ENCODE measurements around the gene SCFD2. TPM values are rescaled to one million over a fixed set of nuclear protein-coding genes. Genes with fewer than 3 reads are reported as not detected.
A peak's percentile ranks its signal among the peaks of the same experiment; 100 is the strongest.

The SCFD2 gene
- total RNA-seq, 1 donor from 2014 or later = 14.3 TPM

DNA sequence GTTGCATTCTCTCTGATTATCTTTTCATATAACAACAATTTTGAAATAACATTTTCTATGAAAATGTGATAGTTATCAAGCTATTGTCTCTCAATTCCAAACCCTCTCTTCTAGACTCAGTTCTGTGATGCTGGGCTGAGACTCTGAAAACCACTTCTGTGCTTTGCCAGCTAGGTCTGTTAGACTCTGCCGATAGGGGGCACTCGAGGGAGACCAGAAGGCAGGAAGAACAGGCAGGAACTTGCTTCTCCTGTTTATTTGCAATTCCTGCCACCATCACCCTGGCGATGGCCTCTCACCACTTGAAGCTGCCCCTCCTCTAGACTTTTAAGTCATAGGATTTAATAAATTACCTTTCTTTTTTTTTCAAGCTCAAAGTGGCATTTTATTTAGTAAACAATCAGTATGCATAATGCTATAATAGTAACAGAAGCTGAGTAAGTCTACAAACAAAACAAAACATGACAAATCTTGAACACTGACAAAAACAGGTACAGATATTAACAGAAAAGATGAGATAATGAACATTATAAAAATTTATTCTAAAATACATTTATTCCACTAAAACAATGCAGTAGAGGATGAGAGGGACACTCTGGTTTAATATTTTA, 454.1 kb downstream of the SCFD2 start:
- TF ChIP-seq, protein P1, sequence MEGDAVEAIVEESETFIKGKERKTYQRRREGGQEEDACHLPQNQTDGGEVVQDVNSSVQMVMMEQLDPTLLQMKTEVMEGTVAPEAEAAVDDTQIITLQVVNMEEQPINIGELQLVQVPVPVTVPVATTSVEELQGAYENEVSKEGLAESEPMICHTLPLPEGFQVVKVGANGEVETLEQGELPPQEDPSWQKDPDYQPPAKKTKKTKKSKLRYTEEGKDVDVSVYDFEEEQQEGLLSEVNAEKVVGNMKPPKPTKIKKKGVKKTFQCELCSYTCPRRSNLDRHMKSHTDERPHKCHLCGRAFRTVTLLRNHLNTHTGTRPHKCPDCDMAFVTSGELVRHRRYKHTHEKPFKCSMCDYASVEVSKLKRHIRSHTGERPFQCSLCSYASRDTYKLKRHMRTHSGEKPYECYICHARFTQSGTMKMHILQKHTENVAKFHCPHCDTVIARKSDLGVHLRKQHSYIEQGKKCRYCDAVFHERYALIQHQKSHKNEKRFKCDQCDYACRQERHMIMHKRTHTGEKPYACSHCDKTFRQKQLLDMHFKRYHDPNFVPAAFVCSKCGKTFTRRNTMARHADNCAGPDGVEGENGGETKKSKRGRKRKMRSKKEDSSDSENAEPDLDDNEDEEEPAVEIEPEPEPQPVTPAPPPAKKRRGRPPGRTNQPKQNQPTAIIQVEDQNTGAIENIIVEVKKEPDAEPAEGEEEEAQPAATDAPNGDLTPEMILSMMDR (IDR thresholded peaks at IDR 0.05) = peak; percentile 66
- intact Hi-C loops (cut with DNase I) = no loop called here
- Histone ChIP-seq H3K4me3 (no peak overlapping the region), H3K27ac (no peak overlapping the region), H3K4me1 (peaks cover 6% of the 10 kb centered on the region), H3K9me3 (no peaks in the 10 kb centered on the region), H3K27me3 (no peaks in the 10 kb centered on the region), H3K36me3 (no peaks in the 10 kb centered on the region)
- DNase-seq (peak; percentile 78), ATAC-seq (peak; percentile 90)

DNA sequence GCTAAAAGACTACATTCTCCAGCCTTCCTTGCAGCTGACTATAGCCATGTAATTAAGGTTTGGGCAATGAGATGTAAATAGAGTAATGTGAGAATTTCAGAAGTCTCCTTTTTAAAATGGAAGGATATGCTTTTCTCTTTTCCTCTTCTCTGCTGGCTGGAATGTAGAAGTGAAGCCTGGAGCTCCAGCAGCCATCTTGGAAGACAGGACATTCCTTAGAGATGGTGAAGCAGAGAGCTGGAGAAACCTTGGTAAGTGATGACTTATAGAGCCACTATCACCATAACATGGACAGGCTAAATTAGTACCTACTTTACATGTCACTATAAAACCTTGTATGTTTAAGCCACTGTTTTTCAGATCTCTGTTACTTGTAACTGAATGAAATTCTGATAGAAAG, 455.7 kb downstream of the SCFD2 start:
- Histone ChIP-seq H3K36me3 (no peaks in the 10 kb centered on the region), H3K9me3 (no peaks in the 10 kb centered on the region), H3K4me1 (peaks cover 6% of the 10 kb centered on the region), H3K27me3 (no peaks in the 10 kb centered on the region), H3K27ac (no peak overlapping the region), H3K4me3 (no peak overlapping the region)
- TF ChIP-seq, protein P1 (IDR thresholded peaks at IDR 0.05) = no peak
- intact Hi-C loops (cut with DNase I) = no loop called here
- DNase-seq (no peak), ATAC-seq (no peak)

GRCh38 chr4:52907510-52907909, 458.4 kb downstream of the SCFD2 start:
- no peaks in the 10 kb centered on the region for H3K36me3 ChIP-seq
- TF ChIP-seq, protein P1 (IDR thresholded peaks at IDR 0.05) = no peak
- no peak for ATAC-seq
- no peaks in the 10 kb centered on the region for H3K27me3 ChIP-seq
- no peaks in the 10 kb centered on the region for H3K9me3 ChIP-seq
- intact Hi-C loops (cut with DNase I) = no loop called here
- no peak overlapping the region for H3K27ac ChIP-seq
- no peak overlapping the region for H3K4me3 ChIP-seq
- no peaks in the 10 kb centered on the region for H3K4me1 ChIP-seq
- no peak for DNase-seq

- intact Hi-C loops (cut with DNase I) = no loop called here
- no peak for DNase-seq
Observed at GRCh38 chr4:52904421-52904820, 461.4 kb downstream of the SCFD2 start.

DNA sequence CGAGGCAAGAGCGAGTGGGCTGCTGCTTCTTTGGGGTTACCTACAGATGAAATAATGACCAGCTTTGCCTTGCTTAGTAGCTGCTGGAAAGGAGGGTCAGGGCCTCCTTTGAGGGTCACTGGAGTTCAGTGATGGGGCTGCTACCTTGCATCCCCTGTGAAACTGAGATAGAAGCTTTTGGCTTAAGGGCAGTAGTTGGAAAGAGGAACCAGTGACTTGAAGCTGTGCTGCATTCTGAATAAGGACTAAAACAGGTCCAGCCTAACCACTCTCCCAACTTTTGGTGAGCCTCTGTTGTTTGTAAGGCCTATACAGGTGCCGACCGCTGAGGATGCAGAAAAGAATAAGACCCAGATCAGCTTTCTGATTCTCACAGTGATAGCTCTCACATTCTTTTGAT, 462.6 kb downstream of the SCFD2 start:
- DNase-seq (no peak), ATAC-seq (no peak)
- H3K4me3 ChIP-seq = no peak overlapping the region
- H3K36me3 ChIP-seq = no peaks in the 10 kb centered on the region
- H3K4me1 ChIP-seq = no peaks in the 10 kb centered on the region
- intact Hi-C loops (cut with DNase I) = no loop called here
- no peak overlapping the region for H3K27ac ChIP-seq
- H3K27me3 ChIP-seq = no peaks in the 10 kb centered on the region
- TF ChIP-seq, protein P1 (IDR thresholded peaks at IDR 0.05) = no peak
- no peaks in the 10 kb centered on the region for H3K9me3 ChIP-seq

More at GRCh38 chr4:52904421-52904820, 461.4 kb downstream of the SCFD2 start:
- TF ChIP-seq, protein P1 (IDR thresholded peaks at IDR 0.05) = no peak
- ATAC-seq = no peak
- no peaks in the 10 kb centered on the region for H3K36me3 ChIP-seq
- no peaks in the 10 kb centered on the region for H3K9me3 ChIP-seq
- H3K4me1 ChIP-seq = no peaks in the 10 kb centered on the region
- H3K27ac ChIP-seq = no peak overlapping the region
- no peaks in the 10 kb centered on the region for H3K27me3 ChIP-seq
- no peak overlapping the region for H3K4me3 ChIP-seq

- Histone ChIP-seq H3K4me3 (no peak overlapping the region), H3K27me3 (no peaks in the 10 kb centered on the region), H3K36me3 (no peaks in the 10 kb centered on the region), H3K9me3 (no peaks in the 10 kb centered on the region), H3K27ac (no peak overlapping the region), H3K4me1 (no peaks in the 10 kb centered on the region)
- DNase-seq (no peak), ATAC-seq (no peak)
- intact Hi-C loops (cut with DNase I) = no loop called here
- TF ChIP-seq, protein P1 (IDR thresholded peaks at IDR 0.05) = no peak
Observed at GRCh38 chr4:52894443-52894842, 471.4 kb downstream of the SCFD2 start.
